GM19238 (cell line): ENCODE measurements around the gene UBE2E2.

Source experiments
- DNase-seq: peaks from one replicate; pipeline ENCODE4 v3.0.0; 2011; ENCODE audit warnings: low spot score; ENCODE audit not compliant: insufficient read length

Gene UBE2E2

DNA sequence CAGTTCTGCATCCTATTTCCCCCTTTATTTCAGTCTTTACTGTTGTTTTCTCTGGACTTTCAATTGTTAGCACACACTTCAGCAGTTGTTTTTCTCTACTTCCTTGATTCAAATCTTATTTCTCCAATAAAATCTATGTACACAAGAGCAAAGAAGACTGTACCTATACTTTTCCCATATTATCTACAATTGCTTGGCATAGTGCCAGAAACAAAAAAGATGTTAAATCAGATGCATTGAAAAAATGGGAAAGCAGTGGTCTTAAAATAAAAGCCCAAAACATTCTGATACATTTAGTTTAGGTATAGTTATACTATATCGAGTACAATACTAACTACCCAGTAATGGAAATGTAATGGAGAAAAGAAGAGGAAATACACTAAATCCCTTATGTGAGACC lies 265.1 kb downstream of the UBE2E2 start:
- DNase-seq = no peak

GRCh38 chr3:23474580-23475357 lies 271.6 kb downstream of the UBE2E2 start:
- DNase-seq = no peak

DNA sequence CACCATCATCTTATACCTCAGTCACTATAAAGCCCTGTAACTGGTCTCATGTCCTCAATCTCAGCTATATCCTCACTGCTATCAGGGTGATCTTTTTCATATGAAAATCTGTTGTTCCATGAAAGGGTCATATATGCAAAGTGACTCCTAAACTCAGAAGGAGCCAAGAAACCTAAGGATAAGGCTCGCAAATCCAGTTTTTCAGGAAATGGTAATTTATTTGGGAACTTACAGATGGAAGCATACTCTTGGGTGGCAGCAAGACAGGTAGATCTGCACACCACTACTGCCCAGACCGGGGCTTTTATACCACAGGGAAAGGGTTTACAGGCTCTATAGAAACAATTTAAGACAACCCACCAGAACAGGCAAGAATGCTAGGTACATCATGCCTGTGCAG lies 272.3 kb downstream of the UBE2E2 start:
- no peak for DNase-seq

DNA sequence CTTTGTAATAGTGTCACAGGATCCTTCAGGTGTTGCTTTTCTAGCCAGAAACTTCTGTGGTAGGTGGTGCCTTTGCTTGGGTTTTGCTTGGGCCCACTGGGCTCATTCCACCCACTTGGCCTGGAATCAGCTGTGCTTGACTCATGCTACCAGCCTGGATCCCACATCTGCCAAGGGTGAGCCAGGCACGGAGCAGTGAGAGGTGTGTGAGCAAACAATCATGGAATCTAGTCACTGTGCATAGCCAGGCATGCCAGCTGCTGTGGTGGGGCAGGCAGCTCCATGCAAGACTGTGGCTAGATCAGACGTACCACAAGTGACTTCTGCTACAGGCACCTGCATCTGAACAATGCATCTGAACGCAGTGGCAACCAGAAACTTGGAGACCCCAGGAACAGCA lies 275.9 kb downstream of the UBE2E2 start:
- DNase-seq = no peak

GRCh38 chr3:23479615-23480328 lies 276.6 kb downstream of the UBE2E2 start:
- no peak for DNase-seq

- DNase-seq = no peak
Measured at GRCh38 chr3:23480329-23480714, 277.2 kb downstream of the UBE2E2 start.

- no peak for DNase-seq
Measured at GRCh38 chr3:23481011-23481615, 278.0 kb downstream of the UBE2E2 start.

- DNase-seq = no peak
Measured at GRCh38 chr3:23481616-23482278, 278.6 kb downstream of the UBE2E2 start.

GRCh38 chr3:23484386-23484785 lies 281.3 kb downstream of the UBE2E2 start:
- no peak for DNase-seq

GRCh38 chr3:23485922-23486321 lies 282.8 kb downstream of the UBE2E2 start:
- no peak for DNase-seq

GRCh38 chr3:23487015-23487414 lies 283.9 kb downstream of the UBE2E2 start:
- DNase-seq = no peak

DNA sequence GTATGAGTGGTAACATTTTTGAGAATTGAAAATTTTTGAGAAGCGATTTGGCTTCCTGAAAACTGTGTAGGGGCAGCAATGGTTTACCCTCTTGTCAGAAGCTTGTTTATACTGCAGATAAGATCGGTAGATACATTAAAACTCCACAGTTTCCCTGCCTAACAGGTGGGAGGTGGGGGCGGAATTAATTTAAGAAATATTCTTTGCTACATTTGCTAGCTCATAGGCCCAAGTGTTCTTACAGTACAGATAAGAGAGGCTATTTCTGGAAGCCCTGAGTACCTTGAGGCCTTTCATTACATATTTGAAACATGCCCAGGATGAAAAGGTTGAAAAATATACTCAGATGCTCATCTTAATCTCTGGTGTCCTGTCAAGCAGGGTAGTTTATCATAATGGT lies 285.5 kb downstream of the UBE2E2 start:
- DNase-seq = no peak

- no peak for DNase-seq
Measured at GRCh38 chr3:23489300-23490158, 286.4 kb downstream of the UBE2E2 start.

DNA sequence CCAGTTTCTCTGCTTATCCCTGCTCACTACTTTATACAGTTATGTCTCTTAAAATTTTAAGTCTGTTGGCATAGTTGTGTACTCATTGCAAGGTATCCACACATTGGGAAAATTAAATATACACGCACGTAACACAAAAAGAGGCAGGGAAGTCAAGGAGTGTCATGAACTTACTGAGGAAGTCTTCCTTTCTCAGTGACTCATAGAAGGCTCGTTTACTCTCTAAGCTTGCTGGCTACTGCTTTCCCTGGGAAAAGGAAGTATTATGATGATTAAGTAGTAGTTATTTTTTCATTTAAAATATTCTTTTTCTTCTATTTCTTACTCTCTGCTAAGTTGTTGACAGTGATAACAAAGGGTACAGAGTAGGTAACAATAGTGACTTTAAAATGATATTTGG lies 287.3 kb downstream of the UBE2E2 start:
- DNase-seq = no peak

GRCh38 chr3:23492057-23492456 lies 288.9 kb downstream of the UBE2E2 start:
- no peak for DNase-seq

DNA sequence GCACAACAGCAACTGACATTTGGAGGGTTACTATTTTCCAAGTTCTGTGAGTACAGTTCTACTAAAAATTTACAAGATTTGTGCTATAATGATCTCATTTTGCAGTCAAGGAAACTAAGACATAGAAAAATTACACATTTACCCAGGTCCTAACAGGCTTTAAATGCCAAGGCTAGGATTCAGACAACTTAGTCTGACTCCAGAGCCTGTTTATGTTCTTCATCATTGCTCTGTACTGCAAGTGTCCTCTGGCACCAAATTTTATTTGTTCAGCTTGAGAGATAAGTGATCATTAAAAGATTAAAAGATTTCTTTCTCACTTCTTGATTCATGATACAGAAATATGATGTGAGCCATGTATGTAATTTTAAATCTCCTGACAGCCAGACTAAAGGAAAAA lies 290.8 kb downstream of the UBE2E2 start:
- no peak for DNase-seq

DNA sequence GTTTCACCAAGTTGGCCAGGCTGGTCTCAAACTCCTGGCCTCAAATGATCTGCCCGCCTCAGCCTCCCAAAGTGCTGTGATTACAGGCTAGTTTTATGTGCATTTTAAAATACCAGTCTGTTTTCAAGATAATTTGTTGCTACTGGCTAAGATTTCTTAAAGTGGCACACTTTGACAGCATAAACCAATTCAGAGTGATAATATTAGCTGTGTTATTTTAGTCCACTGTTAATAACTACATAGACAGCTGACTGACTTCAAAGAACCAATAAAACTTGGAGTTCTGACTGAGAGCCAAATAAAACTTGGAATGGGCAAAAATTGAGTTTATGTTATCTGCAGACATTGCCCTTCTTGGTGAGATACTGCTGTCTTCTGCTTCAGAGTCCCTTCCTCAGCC lies 291.8 kb downstream of the UBE2E2 start:
- DNase-seq = no peak

GRCh38 chr3:23495507-23495906 lies 292.4 kb downstream of the UBE2E2 start:
- DNase-seq = no peak

GRCh38 chr3:23496165-23496564 lies 293.0 kb downstream of the UBE2E2 start:
- DNase-seq = peak; percentile 2

DNA sequence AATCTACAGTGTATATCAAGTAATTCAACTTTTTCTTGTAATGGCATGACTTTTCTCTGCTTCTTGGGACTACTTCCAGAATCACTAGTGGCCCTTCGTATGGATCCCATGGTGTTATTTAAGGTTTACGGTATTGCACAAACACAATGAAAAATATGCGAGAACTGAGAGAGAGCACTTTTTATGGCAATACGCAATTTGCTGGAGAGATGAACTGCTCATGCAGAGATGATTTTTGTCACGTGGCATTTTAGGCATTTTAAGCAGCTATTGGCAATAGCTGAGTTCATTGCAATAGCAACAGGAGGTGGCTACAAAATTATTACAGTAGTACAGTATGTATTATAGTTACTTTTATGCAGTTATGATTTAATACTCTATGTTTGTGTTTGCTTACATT lies 294.0 kb downstream of the UBE2E2 start:
- DNase-seq = no peak

- DNase-seq = no peak
Measured at GRCh38 chr3:23501201-23501802, 298.2 kb downstream of the UBE2E2 start.
